ENCODE measurements around the gene MSGN1. TPM values are rescaled to one million over a fixed set of nuclear protein-coding genes. Genes with fewer than 3 reads are reported as not detected.

The MSGN1 gene
- total RNA-seq, 1 experiment from 2014 or later, result not detected

DNA sequence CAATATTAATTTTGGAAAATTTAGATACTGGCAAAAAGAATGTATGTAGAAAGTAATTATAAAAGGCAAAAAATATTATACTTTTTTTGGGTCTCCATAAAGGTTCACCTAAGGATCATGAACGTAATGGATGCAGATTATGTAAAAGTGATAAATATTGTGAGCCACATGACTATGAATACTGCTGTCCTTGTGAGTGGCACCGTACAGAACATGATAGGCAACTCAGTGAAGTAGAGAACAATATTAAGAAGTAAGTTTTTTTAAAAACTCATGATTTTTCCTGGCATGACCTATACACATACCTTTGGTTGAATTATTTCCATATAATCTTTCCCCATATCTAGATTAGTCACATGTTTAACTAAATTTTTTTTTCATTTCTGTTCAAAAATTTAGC is 43.7 kb upstream of the MSGN1 start:
- no peak for TF ChIP-seq CTCF (conservative IDR thresholded peaks at IDR 0.05)
- Histone ChIP-seq H3K4me2 (ENCODE audit: insufficient read depth, insufficient read length, low read length) (no peak overlapping the region), H2AK5ac (ENCODE audit: insufficient read length, low read length) (no peak overlapping the region), H3T11ph (ENCODE audit: low read length) (no peak overlapping the region), H3K79me2 (ENCODE audit: insufficient read depth, low read length) (no peaks in the 10 kb centered on the region), H2BK15ac (ENCODE audit: low read depth, low read length) (no peak overlapping the region), H3K4ac (ENCODE audit: low read depth, low read length) (no peak overlapping the region), H3K27ac (ENCODE audit: insufficient read length, low read depth, low read length) (no peak overlapping the region), H3K4me1 (ENCODE audit: insufficient read depth, low read length) (no peaks in the 10 kb centered on the region), H3K56ac (ENCODE audit: insufficient read length, low read depth, low read length) (no peak overlapping the region), H3K9ac (ENCODE audit: extremely low read depth, insufficient read length, low read length) (no peak overlapping the region), H2BK12ac (ENCODE audit: insufficient read length, low read depth, low read length) (no peak overlapping the region), H2AFZ (ENCODE audit: low read length) (no peak overlapping the region), H2BK20ac (ENCODE audit: low read depth, low read length, poor library complexity, severe bottlenecking) (no peak overlapping the region), H2BK120ac (ENCODE audit: low read depth, low read length, poor library complexity, severe bottlenecking) (no peak overlapping the region), H3K79me1 (ENCODE audit: insufficient read depth, low read depth, low read length, poor library complexity, severe bottlenecking) (no peaks in the 10 kb centered on the region), H4K20me1 (ENCODE audit: control insufficient read depth, insufficient read depth, insufficient read length) (no peaks in the 10 kb centered on the region), H3K23me2 (ENCODE audit: insufficient read length, low read depth, low read length, poor library complexity, severe bottlenecking) (no peaks in the 10 kb centered on the region), H4K91ac (ENCODE audit: insufficient read length, low read depth, low read length) (no peak overlapping the region), H4K5ac (ENCODE audit: insufficient read length, low read depth, low read length) (no peak overlapping the region), H2BK5ac (ENCODE audit: insufficient read length, low read length) (no peak overlapping the region), H3K18ac (ENCODE audit: insufficient read length, low read depth, low read length) (no peak overlapping the region), H3K23ac (ENCODE audit: insufficient read length, low read depth, low read length) (no peak overlapping the region), H3K9me3 (ENCODE audit: control insufficient read depth, low read depth, low read length) (no peaks in the 10 kb centered on the region), H3K14ac (ENCODE audit: insufficient read depth, low read length) (no peak overlapping the region), H3K27me3 (ENCODE audit: insufficient read depth, low read length) (no peaks in the 10 kb centered on the region), H4K8ac (replicated peaks; ENCODE audit: insufficient read length, low read depth, low read length) (no peak overlapping the region)
- DNase-seq, result no peak
- H3K9me3 Mint-ChIP-seq, result no peaks in the 10 kb centered on the region
- H3K27ac Mint-ChIP-seq, result no peak overlapping the region
- H3K4me1 Mint-ChIP-seq, result no peaks in the 10 kb centered on the region
- no peaks in the 10 kb centered on the region; the same call in 1 of the 2 replicates for H3K27me3 Mint-ChIP-seq (ENCODE audit: low read depth)
- WGBS (ENCODE audit: extremely low coverage, insufficient read length, low lambda C conversion rate), result no CpG with 5 or more reads among the region's 2 CpGs
- no peak overlapping the region for H3K4me3 Mint-ChIP-seq
- H3K36me3 Mint-ChIP-seq (ENCODE audit: insufficient read depth in 1 of 3, low read depth in 3 of 3), result peaks cover 2 to 41% (median 39%) of the 10 kb centered on the region in 3 experiments; a peak in 5 of 7 replicates

Measured in H9 (cell line).